Ishikawa (cell line): ENCODE measurements around the gene GRID1.

Source experiments
- CEBPB ChIP-seq: IDR thresholded peaks from 2 replicates; pipeline ENCODE4 v1.6.1; 2012
- CREB1 ChIP-seq: IDR thresholded peaks from 2 replicates; pipeline ENCODE4 v1.6.1; 2012; ENCODE audit warnings: low read depth
- EGR1 ChIP-seq: IDR thresholded peaks from 2 replicates; pipeline ENCODE4 v1.6.1; 2012
- EP300 ChIP-seq: IDR thresholded peaks from 2 replicates; pipeline ENCODE4 v1.6.1; 2012; ENCODE audit warnings: borderline replicate concordance
- FOXM1 ChIP-seq: IDR thresholded peaks from 2 replicates; pipeline ENCODE4 v1.6.1; 2012; ENCODE audit warnings: low read depth, borderline replicate concordance
- NFIC ChIP-seq: IDR thresholded peaks from 2 replicates; pipeline ENCODE4 v1.6.1; 2012
- RAD21 ChIP-seq: IDR thresholded peaks from 2 replicates; pipeline ENCODE4 v1.6.1; 2012; ENCODE audit warnings: low read depth
- REST ChIP-seq: IDR thresholded peaks from 2 replicates; pipeline ENCODE4 v1.6.1; 2012; ENCODE audit warnings: low read depth, mild to moderate bottlenecking
- TAF1 ChIP-seq: IDR thresholded peaks from 2 replicates; pipeline ENCODE4 v1.6.1; 2012; ENCODE audit warnings: low read depth, mild to moderate bottlenecking
- TCF12 ChIP-seq: IDR thresholded peaks from 2 replicates; pipeline ENCODE4 v1.6.1; 2012; ENCODE audit warnings: low read depth
- TEAD4 ChIP-seq: IDR thresholded peaks from 2 replicates; pipeline ENCODE4 v1.6.1; 2012
- YY1 ChIP-seq: IDR thresholded peaks from 2 replicates; pipeline ENCODE4 v1.6.1; 2012; ENCODE audit warnings: low read depth
- ZBTB7A ChIP-seq: IDR thresholded peaks from 2 replicates; pipeline ENCODE4 v1.6.1; 2012; ENCODE audit warnings: low read depth
- TF ChIP-seq, protein P1 (sequence below): IDR thresholded peaks from 2 replicates; pipeline ENCODE4 v1.6.1; 2012
- TF ChIP-seq, protein P2 (sequence below): IDR thresholded peaks from 2 replicates; pipeline ENCODE4 v1.6.1; 2012

The GRID1 gene

GRCh38 chr10:86370006-86370585 lies 3.5 kb upstream of the GRID1 start:
- TF ChIP-seq, protein P1, sequence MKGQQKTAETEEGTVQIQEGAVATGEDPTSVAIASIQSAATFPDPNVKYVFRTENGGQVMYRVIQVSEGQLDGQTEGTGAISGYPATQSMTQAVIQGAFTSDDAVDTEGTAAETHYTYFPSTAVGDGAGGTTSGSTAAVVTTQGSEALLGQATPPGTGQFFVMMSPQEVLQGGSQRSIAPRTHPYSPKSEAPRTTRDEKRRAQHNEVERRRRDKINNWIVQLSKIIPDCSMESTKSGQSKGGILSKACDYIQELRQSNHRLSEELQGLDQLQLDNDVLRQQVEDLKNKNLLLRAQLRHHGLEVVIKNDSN, result no peak
- TF ChIP-seq TCF12 (no peak), FOXM1 (no peak), REST (no peak), RAD21 (no peak), ZBTB7A (no peak), TEAD4 (no peak)
- TF ChIP-seq, protein P2, sequence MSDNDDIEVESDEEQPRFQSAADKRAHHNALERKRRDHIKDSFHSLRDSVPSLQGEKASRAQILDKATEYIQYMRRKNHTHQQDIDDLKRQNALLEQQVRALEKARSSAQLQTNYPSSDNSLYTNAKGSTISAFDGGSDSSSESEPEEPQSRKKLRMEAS, result no peak

GRCh38 chr10:86368987-86369386 lies 2.4 kb upstream of the GRID1 start:
- TF ChIP-seq YY1 (no peak), TAF1 (no peak), EGR1 (no peak), TEAD4 (no peak), CREB1 (no peak), ZBTB7A (no peak)
- TF ChIP-seq, protein P1, result no peak

- TF ChIP-seq CREB1 (no peak), RAD21 (no peak), TCF12 (no peak), ZBTB7A (no peak), NFIC (no peak), TAF1 (no peak), REST (no peak), CEBPB (no peak), YY1 (no peak), EP300 (no peak), TEAD4 (no peak), EGR1 (no peak), FOXM1 (no peak)
- TF ChIP-seq, protein P2, result no peak
- TF ChIP-seq, protein P1, result no peak
These were observed 1.5 kb upstream of the GRID1 start for GRCh38 chr10:86368046-86368445.

DNA sequence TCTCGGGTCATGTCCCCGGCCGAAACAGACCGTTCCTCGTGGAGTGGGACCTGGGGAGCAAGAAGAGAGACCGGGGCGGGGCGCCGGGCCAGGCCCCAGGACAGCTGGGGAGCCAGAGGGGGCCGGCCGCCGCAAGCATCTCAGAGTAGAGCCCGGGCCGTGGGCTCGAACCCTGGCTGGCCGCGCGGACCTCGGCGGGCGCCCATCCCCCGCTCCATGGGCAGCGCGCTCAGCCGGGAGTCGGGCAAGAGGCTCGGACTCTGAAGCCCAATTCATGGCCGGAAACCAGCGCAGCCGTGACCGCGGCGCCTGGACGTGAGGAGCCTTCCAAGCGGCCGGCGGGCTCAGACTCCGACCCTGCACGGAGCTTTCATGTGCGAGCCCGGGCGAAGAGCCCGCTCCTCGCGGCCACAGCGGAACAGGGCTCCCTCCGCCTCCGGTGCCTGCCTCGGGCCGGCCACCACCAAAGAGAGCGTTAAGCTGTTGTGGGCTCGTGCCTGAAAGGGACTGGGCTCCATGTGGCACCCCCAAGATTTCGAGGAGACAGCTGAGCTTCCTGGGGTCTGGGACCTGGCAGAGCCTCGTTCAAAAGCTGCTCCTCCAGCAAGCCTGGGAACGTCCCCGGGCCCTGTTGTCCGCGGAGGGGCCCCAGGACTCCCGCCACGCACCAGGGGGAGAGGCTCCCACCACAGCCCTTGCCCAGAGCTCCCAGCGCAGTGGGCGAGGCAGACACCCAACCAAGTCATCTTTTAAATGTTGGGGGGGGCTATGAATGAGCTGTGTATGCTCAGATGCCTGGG lies 757 bp upstream of the GRID1 start:
- TF ChIP-seq RAD21, result no peak
- TF ChIP-seq, protein P2, result no peak
- 0 out of 2 replicates have a peak, but pooled peaks have one; percentile 44 for TF ChIP-seq ZBTB7A
- no peak for TF ChIP-seq CREB1
- no peak for TF ChIP-seq TAF1
- no peak for TF ChIP-seq TCF12
- no peak for TF ChIP-seq EP300

DNA sequence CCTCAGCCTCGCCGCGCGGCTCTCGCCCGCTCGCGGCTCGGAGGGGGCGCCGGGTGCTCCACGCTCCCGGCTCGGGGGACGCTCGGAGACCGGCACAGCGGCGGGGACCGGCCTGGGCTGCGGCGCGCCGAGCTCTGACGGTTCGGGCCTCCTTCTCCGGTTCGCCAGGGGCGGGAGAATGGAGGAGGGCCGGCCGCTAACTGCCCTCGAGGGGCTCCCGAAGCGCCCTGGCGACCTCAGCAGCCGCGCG lies 232 bp upstream of the GRID1 start:
- no peak for TF ChIP-seq FOXM1
- TF ChIP-seq, protein P2, result peak; percentile 41; the same call in 1 of the 2 replicates
- TF ChIP-seq, protein P1, result peak; percentile 84; the same call in 1 of the 2 replicates
- TF ChIP-seq TCF12, result no peak
- TF ChIP-seq TEAD4, result no peak
